Measurements from ENCODE around the gene GNG2.

GRCh38 chr14:51869411-51870100 lies 9.1 kb downstream of the GNG2 start:
- no peak for TF ChIP-seq CTCF (conservative IDR thresholded peaks at IDR 0.05 in 1 of 2, IDR thresholded peaks at IDR 0.05 in 1 of 2; ENCODE audit: extremely low read depth in 1 of 2, insufficient read depth in 1 of 2, low read depth in 1 of 2, low read length in 2 of 2)
- no peak for TF ChIP-seq EZH2 (IDR thresholded peaks at IDR 0.05; ENCODE audit: borderline replicate concordance, low read length)
